NCI-H774 (cell line): Measurements from ENCODE around the gene MARCKSL1.
A peak's percentile ranks its signal among the peaks of the same experiment; 100 is the strongest.
"Not testable (repeated sequence)": the region's sequence is repeated elsewhere in the genome, so short reads cannot be mapped to it uniquely, and the experiment has no call there.

Experiments used
- DNase-seq: peaks from one replicate; lab custom pipeline; 2025; lab: John Stamatoyannopoulos, UW

Gene MARCKSL1

DNA sequence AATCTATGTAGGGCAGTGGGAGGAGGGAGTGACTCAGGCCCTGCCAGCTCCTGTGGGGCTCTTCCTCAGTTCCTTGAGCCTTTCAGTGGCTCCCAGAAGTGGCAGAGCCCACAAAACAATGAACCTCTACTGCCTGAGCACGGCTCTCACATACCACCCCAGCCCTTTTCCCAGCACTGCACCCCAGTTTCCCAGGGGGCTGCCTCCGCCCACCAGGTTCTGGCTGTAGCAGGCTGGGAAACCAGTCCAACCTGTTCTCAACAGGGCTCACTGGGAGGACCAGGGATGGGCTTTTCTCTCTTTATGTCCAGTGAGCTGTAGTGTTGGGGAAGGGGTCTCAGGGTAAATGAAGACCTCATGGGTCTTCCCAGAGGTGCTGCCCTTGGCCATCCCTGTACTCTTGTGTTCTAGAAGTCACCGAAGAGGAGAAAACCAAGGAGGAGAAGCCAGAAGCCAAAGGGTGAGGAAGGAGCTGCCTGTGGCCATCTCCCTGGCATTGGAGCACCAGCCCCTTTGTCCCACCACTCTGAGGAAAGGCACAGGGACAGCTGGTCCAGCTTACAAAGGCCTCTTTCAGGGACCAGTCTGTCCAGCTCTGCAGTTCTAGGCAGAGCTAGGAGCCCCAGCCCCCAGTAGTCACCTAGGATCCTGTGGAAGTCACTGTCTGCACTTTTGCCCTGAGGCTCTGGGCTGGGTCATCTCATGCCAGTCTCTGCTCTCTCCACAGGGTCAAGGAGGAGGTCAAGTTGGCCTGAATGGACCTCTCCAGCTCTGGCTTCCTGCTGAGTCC, 3.5 kb downstream of the MARCKSL1 start:
- DNase-seq = no peak

DNA sequence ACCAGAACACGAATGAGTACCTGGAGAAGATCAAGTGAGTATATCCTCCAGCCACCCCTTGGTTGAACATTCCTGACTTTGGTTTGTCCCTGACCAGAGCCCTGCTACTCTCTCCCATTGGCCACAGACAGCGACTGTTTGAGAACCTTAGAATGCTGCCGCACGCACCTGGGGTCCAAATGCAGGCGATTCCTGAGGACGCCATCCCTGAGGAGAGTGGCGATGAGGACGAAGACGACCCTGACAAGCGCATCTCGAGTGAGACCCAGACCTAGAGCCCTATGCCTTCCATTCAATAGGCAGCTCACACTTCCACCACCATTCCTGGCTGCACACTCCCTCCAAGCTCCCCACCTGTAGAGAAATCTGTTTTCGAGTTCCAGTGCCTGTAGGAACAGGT, 4.5 kb downstream of the MARCKSL1 start:
- DNase-seq = no peak

DNA sequence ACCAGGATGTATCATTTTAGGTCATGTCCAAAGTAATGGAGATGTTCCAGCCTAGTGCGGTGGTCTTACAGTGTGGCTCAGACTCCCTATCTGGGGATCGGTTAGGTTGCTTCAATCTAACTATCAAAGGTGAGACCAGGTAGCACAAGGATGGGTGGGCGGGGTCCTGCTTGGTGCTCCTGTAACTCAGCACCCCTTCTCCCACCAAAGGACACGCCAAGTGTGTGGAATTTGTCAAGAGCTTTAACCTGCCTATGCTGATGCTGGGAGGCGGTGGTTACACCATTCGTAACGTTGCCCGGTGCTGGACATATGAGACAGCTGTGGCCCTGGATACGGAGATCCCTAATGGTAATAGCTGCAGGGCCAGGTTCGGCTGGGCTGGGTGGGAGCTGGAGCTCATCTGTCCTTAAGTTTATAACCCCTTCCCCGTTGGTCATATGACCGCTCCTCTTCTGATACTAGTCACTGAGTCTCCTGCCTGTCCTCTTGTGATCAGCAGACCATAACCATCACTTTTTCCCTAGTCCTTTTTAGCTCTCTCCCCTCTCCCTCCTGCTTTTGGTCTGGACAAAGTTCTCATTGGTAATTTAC, 5.4 kb downstream of the MARCKSL1 start:
- no peak for DNase-seq

DNA sequence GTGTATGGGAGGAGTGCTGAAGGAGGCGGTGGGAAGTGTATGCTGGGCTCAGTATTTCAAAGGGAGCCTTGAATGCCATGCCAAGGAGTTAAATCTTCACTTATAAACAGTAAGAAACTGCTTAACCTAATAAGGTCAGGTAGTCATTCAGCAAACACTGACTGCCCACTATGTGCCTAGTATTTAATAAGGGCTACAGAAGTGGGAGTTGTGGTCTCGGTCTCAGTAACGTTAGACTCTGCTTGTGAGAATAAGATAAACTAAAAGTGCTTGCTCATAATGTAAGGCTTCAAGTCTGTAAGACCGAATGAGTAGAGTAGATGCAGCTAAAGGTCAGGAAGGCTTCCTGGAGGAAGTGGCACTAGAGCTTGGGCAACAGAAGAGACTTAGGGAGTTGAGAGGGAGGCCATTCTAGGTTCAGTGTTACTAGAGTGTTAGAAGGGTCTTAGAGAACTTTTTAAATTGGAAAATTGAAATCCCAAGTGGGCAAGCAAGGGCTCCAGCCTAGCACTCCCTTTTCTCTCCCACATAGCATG, 6.0 kb downstream of the MARCKSL1 start:
- DNase-seq = no peak

DNA sequence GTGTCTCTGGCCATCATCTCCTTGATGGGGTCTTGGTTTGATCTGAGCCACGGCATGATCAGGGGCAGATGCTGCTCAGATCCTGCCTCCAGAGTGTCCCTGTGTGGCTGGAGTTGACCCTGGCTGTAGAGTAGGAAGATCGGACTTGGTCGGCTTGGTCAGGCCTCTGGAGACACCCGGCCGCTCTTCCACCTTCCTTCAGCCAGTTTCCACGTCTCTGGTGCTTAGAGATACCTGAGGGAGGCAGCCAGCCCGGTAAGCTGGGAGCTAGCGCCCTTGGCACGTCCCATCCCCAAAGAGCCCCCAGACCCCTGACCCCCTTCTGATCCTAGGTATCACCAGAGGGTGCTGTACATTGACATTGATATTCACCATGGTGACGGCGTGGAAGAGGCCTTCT, 8.8 kb downstream of the MARCKSL1 start:
- DNase-seq = no peak

DNA sequence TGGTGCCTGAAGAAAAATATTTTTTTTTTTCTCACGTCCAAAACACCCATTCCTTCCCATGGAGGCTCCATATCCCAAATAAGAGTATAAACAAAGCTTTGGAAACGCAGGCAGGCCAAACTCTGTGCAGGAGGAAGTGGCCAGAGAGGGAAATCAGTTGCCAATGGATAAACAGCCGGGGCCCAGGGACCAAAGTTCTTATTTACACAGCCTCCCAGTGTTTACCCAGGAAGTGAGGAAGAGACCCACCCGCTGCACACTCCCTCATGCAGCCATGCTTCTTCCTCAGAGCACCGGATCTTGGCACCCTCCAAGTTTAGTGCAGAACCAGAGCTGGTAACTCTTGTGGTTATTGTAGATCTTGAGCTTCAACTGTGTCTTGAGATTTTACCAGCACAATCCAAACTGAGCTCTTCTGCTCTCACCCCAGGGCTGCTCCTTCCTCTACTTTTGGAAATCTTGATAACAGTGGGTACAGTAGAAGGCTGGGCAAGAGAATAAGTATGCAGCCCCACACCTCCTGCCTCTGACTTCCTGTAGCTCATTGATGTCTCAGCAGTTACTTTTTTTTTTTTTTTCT, 14.2 kb downstream of the MARCKSL1 start:
- DNase-seq = no peak

DNA sequence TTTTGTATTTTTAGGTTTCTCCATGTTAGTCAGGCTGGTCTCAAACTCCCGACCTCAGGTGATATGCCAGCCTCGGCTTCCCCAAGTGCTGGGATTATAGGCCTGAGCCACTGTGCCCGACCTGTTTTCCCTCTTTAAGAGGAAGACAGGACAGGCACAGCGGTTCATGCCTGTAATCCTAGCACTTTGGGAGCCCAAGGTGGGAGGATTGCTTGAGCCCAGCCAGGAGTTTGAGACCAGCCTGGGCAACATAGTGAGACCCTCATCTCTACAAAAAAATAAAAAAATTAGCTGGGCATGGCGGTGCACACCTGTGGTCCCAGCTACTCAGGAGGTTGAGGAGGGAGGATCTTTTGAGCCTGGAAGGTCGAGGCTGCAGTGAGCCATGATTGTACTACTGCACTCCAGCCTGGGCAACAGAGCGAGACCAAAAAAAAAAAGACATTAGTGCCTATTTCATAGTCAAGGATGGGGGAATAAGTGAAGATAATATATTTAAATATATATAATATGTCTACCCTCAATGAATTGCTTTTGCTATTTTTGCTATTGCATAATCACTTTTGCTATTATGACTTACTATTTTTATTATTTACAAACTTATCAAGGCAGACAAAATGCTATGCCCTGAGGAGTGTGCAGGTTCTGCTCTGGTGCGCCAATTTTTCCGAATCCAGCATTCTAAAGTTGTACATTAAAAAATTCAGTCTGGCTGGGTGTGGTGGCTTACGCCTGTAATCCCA, 17.7 kb downstream of the MARCKSL1 start:
- DNase-seq = no peak

DNA sequence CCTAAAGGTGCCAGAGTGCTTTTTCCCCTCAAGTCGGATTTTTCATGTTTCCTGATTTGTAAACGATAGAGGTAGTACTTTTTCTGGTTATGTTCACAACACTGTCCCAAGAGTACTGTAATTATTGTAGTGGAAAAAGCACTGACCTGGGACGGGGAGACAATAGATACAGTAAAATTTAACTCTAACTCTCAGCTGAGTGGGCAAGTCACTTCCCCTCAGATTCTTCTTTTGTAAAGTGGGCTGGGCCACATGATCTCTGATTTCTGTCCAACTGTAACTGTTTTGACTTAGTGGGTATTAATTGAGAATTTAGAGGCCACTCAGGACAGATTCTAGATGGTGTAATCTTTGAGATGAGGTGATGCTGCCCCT, 19.1 kb downstream of the MARCKSL1 start:
- DNase-seq = no peak

DNA sequence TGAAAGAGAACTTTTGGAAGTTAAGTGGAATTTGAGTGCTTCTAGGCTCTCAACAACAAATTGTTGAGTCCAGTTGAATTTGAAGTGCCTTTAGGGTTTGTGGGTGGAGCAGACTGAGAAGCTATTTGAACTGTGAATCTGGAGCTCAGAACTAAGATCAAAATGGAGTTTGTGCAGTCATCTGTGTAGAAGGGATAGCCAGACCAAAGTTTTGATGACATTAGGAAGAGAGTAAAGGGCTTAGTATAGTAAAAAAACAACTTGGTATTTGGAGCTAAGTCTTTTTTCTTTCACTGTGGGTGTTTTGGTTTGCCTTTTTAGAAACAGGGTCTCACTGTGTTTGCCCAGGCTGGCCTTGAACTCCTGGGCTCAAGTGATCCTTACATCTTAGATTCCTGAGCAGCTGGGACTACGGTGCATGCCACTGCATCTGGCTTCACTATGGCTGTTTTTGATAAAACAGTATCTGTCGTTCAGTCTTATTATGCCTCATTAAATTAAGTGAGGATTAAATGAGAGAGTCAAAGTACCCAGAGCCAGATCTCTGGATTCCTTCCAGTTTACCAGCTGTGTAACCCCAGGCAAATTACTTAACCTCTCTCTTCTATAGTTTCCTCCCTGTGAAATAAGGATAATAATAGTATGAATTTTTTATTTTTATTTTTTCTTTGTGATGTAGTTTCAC, 24.2 kb downstream of the MARCKSL1 start:
- DNase-seq = no peak

DNA sequence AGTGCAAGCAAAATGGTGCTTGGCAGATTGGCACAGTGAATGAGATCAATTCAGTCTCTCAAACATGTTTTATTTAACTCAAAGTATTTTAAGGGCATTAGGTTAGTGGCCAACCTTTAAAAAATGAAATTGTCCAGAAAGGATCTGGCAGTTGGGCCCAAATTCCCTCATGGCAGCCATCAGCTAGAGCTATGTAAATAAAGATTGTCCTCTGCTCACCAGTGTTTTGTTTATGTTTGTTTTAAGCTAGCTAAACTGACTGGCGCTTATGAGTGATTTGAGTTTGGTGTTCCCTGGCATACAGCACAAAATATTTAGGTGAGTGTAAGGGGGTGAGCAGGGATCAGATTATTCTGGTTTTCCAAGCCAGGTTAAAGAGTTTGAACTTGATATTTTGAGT, 26.1 kb downstream of the MARCKSL1 start:
- peak; percentile 34 for DNase-seq

DNA sequence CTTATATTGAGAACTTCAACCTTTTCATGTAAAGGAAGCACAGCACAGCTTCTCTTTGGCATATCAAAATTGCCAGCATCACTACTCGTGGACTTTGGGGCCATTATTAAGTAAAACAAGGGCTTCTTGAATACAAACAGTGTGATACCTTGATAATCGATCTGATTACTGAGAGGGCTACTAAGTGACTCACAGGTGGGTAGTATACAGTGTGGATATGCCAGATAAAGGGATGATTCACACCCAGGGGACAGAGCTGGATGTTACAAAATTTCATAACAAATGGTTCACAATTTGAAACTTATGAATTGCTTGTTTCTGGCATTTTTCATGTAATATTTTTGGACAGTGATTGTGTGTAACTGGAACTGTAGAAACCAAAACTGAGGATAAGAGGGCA, 28.7 kb downstream of the MARCKSL1 start:
- DNase-seq = no peak

DNA sequence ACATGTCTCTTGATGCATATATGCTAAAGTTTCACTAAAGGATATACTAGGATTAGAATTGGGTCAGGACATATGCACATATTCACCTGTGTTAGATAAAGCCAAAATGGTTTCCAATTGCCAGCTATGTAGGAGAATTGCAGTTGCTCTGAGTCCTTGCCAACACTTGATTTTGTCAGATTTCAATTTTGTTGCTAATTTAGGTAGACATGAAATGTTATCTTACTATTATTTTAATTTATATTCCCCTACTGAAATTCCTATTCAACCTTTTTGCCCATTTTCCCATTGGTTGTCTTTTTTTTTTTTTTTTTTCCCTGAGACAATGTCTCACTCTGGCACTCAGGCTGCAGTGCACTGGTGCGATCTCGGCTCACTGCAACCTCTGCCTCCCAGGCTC, 30.7 kb downstream of the MARCKSL1 start:
- no peak for DNase-seq

DNA sequence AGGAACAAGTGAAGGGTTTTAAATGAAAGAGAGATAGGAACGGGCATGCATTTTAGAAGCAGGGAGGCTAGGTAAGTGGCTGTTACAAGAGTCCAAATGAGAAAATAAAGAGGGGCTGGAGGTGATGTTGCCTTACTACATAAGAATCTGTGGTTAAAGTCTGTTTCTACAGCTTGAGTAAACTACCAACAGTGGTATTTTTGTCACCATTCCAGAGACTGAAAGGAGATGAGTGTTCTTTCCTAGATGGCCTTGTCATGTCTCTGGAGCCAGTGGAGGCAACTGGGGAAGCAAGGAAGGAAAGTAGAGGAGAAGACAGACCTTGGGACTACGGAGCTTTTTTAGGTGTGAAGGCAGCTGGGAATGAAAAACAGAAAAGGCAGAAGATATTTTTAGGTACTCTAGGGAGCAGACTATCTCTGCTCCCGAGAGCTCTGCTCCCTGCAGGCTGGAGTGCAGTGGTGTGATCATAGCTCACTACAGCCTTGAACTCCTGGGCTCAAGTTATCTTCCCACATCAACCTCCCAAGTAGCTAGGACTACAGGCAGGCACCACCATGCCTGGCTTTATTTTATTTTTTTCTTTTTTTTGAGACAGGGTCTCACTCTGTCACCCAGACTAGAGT, 31.9 kb downstream of the MARCKSL1 start:
- no peak for DNase-seq

DNA sequence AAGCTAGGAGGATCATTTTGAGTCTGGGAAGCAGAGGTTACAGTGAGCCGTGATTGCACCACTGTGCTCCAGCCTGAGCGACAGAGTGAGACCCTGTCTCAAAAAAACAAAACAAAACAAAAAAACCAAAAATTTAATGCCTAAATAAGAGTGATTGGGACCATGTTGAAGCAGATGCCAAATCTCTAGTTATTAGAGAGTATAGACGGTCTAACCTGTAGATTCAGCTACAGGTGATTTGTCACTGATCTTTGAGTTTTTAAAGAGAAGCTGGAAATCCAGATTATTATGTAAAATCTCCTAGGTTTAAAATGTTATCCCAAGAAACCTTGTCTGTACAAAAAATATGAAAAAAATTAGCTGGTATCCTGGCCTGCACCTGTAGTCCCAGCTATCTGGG, 32.7 kb downstream of the MARCKSL1 start:
- DNase-seq = no peak

DNA sequence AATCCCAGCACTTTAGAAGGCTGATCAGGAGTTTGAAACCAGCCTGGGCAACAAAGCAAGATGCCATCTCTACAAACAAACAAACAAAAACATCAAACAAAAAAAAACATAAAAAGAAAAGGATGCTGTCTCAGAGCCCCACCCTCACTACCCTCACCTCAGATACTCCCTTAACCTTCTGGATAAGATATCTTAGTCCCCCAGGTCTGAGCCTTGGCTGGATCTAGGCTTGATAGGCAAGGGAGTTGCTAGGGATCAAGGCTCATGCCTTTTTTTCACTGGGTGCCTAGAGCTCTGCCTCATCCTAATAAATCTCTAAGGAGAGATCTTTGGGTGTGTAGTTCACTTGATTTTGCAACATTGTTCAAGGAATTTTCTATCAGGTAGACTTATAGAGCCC, 36.7 kb downstream of the MARCKSL1 start:
- no peak for DNase-seq

DNA sequence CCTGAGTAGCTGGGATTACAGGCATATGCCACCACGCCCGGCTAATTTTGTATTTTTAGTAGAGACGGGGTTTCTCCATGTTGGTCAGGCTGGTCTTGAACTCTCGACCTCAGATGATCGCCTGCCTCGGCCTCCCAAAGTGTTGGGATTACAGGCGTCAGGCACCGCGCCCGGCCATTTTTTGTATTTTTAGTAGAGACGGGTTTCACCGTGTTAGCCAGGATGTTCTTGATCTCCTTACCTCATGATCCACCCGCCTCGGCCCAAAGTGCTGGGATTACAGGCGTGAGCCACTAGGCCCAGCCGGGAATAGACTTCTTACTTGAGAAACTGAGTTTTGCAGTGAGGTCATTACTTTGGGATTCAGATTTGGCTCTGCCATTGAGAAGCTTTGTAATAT, 37.8 kb downstream of the MARCKSL1 start:
- not testable (repeated sequence) for DNase-seq

DNA sequence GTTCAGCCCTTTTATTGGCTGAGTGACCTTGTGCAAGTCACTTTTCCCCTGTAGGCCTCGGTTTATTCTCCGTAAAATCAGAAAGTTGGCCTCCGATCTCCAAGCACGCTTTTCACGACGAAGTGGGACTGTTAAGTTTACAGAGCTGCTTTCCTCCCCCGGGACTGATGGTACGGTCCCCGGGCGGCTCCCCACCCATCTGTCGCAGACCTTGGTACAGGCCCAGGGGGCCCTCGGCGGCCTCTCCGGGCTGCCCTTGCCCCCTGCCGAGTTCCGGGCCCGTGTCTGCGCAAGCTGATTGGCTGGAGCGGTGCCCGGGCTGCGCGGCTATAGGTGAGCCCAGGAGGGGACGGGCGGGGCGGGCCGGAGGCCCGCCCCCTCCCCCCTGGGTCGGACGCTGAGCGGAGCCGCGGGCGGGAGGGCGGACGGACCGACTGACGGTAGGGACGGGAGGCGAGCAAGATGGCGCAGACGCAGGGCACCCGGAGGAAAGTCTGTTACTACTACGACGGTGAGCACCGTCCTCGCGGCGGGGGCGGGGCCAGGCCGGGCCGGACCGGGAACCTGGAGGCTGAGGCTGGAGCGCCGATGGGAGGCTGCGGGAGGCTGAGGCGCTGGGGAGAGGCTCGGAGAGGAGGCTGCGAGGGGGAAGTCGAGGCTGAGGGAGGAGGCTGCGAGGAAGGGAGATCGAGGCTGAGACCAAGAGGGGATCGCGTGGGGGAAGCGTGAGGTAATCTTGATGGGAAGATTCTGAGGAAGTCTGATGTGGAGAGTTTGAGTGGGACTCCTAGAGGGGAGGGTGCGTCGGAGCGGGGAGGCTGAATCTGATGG, 44.1 kb downstream of the MARCKSL1 start, which contains the start of gene HDAC1:
HDAC1 (plus strand) TSS at position 376 of the 831 bp plus-strand sequence; CDS start at position 463, 87 bp downstream.
- peak; percentile 100 for DNase-seq

DNA sequence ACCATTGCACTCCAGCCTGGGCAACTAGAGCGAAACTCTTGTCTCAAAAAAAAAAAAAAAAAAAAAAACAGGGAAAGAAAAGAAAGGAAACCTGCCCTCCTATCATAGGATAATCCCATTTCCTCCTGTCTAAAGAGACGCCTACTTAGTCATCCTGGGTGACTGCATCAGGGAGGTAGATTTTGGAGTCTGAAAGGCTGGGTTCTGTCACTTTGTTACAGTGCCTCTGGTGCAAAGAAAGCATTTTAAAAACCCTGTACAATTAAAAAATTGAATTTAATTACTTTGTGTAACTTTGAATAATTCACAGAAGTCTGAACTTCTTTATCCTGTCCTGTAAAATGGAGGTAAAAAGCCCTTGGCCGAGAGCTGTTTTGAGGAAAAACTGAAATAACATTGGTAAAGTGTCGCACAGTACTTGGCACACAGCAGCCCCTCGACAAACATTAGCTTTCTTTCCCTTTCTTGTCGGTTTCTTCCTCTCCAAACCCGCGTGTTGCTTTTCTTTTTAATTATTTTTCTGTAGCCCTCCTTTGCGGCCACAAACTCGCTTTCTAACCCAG, 44.8 kb downstream of the MARCKSL1 start:
- DNase-seq = peak; percentile 8

DNA sequence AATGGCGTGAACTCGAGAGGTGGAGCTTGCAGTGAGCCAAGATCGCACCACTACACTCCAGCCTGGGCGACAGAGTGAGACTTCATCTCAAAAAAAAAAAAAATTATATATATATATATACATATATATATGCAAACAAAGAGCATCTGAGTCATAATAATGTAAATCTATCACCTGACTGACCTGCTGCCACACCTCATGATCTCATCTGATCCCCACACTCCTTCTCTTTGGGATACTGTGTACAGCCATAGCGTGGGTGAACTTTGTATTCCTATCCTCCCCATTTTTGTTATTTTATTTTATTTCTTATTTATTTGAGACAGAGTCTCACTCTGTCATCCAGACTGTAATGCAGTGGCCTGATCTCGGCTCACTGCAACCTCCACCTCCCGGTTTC, 46.8 kb downstream of the MARCKSL1 start:
- DNase-seq = no peak

DNA sequence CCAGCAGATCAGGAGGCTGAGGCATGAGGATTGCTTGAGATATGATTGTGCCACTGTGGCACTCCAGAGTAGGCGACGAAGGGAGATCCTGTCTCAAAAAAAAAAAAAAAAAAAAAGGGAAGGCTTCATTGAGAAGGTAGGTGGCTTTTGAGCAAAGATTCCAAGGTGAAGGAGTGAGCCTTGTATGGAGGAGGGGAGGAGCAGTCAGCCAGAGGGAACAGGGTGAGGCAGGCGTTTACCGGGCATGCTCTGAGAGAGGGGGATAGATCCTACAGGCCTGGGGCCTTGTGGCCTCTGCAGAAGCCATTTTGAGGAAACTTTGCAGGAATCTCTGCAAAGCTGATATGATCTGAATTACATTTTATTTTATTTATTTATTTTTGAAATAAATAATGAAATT, 49.3 kb downstream of the MARCKSL1 start:
- no peak for DNase-seq
